Measurements from ENCODE around the gene SYT17. TPM values are rescaled to one million over a fixed set of nuclear protein-coding genes. Genes with fewer than 3 reads are reported as not detected.

Gene SYT17, protein sequence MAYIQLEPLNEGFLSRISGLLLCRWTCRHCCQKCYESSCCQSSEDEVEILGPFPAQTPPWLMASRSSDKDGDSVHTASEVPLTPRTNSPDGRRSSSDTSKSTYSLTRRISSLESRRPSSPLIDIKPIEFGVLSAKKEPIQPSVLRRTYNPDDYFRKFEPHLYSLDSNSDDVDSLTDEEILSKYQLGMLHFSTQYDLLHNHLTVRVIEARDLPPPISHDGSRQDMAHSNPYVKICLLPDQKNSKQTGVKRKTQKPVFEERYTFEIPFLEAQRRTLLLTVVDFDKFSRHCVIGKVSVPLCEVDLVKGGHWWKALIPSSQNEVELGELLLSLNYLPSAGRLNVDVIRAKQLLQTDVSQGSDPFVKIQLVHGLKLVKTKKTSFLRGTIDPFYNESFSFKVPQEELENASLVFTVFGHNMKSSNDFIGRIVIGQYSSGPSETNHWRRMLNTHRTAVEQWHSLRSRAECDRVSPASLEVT
- 1 to 10 TPM; 1.1 to 6.5 (median 2.5) TPM for total RNA-seq
- polyA plus RNA-seq, result 1 to 10 TPM; 2.4 to 4.0 (median 3.6) TPM
- long read RNA-seq, donor 1, result 0 reads
- long read RNA-seq, donor 2, result 0 reads
- long read RNA-seq, donor 3, result 0 reads
- long read RNA-seq, donor 4, result 0 reads
- long read RNA-seq, donor 5, partial matches to known transcripts, result 0 of 1 reads
- long read RNA-seq, donor 5, other reads (novel, unspliced or antisense), result 1 of 1 reads
- long read RNA-seq, donor 6, result 0 reads
- long read RNA-seq, donor 7, result 0 reads
- long read RNA-seq, donor 8, result 0 reads
- long read RNA-seq, donor 9, result 0 reads
- long read RNA-seq, donor 10, partial matches to known transcripts, result 0 of 1 reads
- long read RNA-seq, donor 10, other reads (novel, unspliced or antisense), result 0 of 1 reads

DNA sequence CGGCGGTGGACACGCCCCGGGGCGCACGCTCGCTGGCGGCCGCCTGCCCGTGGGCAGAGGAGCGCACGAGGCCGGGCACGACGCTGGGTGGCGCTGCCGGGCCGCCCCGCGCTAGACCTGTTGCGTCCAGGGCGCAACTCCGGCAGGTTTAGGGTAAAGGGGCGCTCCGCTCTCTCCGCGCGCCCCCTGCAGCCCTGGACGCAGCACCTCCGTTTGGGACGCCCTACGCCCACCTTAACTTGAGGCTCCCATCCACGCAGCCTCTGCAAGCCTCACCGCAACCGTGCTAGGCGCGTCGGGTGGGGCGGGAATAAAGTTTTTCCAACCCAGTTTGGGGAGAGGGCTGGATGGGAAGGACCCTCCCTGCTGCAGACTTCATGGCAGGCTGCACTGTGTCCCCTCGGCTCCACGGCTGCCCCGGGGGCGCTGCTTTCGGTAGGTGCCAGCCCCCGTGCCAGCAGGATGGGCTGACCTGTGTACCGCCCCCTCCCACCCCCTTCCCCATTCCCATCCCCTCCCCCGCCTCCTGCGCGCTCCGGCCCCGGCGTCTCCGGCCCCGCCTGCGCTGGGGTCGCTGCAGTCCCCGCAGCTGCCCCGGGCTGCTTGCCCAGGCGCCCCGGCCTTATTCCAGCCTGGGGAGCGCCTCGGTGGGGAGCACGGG is at the start of gene SYT17:
Gene SYT17 (plus strand): TSS at position 531 of the 661 bp plus-strand sequence. CDS start 407 bp downstream, outside the sequence.
- H3K9me3 ChIP-seq (replicated peaks in 1 of 3), result no peaks in the 10 kb centered on the region
- intact Hi-C loops (cut with DNase I), result loop anchor here in 1 of 2 donors (2.0 to 5.0 kb wide), 2 partner anchors 81 to 207 kb away; no protein-coding TSS in a partner anchor
- H3K4me3 ChIP-seq, result peak within 1 kb of the TSS in 2 of 4 donors; percentile 26 to 57
- H3K4me1 ChIP-seq (replicated peaks in 1 of 2), result peaks cover 0 to 17% of the 10 kb centered on the region in 2 donors
- DNase-seq, result peak; percentile 56 to 77 (median 65)
- no peak for TF ChIP-seq POLR2A (IDR thresholded peaks at IDR 0.05)
- TF ChIP-seq, protein P1, sequence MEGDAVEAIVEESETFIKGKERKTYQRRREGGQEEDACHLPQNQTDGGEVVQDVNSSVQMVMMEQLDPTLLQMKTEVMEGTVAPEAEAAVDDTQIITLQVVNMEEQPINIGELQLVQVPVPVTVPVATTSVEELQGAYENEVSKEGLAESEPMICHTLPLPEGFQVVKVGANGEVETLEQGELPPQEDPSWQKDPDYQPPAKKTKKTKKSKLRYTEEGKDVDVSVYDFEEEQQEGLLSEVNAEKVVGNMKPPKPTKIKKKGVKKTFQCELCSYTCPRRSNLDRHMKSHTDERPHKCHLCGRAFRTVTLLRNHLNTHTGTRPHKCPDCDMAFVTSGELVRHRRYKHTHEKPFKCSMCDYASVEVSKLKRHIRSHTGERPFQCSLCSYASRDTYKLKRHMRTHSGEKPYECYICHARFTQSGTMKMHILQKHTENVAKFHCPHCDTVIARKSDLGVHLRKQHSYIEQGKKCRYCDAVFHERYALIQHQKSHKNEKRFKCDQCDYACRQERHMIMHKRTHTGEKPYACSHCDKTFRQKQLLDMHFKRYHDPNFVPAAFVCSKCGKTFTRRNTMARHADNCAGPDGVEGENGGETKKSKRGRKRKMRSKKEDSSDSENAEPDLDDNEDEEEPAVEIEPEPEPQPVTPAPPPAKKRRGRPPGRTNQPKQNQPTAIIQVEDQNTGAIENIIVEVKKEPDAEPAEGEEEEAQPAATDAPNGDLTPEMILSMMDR (IDR thresholded peaks at IDR 0.05), result peak; percentile 11 to 84 (median 60)
- WGBS, 4 donors, result 0 to 1% (median 1%) methylated on average over 23 to 62 of the region's 63 CpGs
- H3K27me3 ChIP-seq, result peaks cover 9% of the 10 kb centered on the region
- peak within 1 kb of the TSS in 1 of 5 donors; percentile 66 for H3K27ac ChIP-seq
- no peaks in the 10 kb centered on the region for H3K36me3 ChIP-seq (replicated peaks in 1 of 2)

DNA sequence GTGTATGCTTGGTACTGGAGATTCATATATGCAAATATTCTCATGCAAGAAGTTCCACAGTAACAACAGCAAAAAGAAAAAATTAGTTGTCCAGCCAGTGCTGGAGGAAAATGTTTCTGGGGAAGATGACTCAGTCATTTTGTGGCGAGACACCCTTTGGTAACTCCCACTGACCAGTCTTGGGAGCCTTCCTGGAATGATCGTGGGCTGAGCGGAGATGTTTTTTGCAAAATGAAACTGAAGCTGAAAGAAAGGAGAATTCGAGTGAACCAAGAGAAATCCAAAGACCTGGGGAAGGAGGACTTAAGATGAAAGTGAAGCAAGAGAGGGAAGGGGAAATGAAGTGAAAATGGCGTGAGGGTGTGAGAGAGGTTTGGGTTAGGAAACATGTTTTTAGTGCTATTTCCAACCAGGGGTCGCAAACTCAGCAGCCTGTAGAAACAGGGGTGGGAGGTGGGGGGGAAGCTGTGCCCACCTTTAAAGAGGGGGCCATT is 49.1 kb upstream of the SYT17 start:
- peak in 1 of 2 donors; percentile 61 for TF ChIP-seq POLR2A (IDR thresholded peaks at IDR 0.05)
- TF ChIP-seq, protein P1 (IDR thresholded peaks at IDR 0.05), result no peak
- Histone ChIP-seq H3K4me3 (peak overlapping the region in 2 of 4 donors; percentile 12 to 37), H3K36me3 (replicated peaks in 1 of 2) (peaks cover 0 to 14% of the 10 kb centered on the region in 2 donors), H3K27me3 (no peaks in the 10 kb centered on the region), H3K4me1 (replicated peaks in 1 of 2) (peaks cover 62 to 67% of the 10 kb centered on the region in 2 donors), H3K9me3 (replicated peaks in 1 of 3) (no peaks in the 10 kb centered on the region), H3K27ac (peak overlapping the region; percentile 74 to 96 (median 91))
- WGBS, 4 donors, result 8 to 12% (median 10%) methylated on average over 6 of the region's 6 CpGs
- peak; percentile 55 to 85 (median 79) for DNase-seq
- intact Hi-C loops (cut with DNase I), result no loop called here

DNA sequence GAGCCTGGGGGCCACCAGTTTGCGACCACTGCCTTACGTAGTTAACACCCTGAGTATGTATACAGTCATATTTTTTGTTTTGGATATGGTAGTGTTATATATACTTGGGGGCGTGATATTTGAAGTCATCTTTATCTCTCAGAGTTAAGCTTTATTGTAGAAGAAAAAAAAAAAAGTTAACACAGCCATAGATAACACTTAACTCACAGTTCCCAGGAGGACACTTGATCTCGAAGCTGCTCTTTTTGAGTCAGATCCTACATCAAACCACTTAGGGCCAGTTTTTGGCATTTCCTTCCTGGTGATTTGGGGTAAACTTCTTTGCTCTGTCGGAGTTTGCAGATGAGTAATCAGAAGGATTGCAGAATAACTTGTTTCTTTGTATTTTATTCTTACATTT is 48.5 kb upstream of the SYT17 start:
- TF ChIP-seq, protein P1 (IDR thresholded peaks at IDR 0.05), result no peak
- no peak for TF ChIP-seq POLR2A (IDR thresholded peaks at IDR 0.05)
- peak in 1 of 7 donors; percentile 32 for DNase-seq
- H3K4me1 ChIP-seq (replicated peaks in 1 of 2), result peaks cover 62 to 66% of the 10 kb centered on the region in 2 donors
- 31 to 42% (median 37%) methylated on average over 5 of the region's 5 CpGs for WGBS, 4 donors
- peak overlapping the region in 2 of 4 donors; percentile 12 to 37 for H3K4me3 ChIP-seq
- H3K27ac ChIP-seq, result peak overlapping the region; percentile 74 to 96 (median 91)
- no peaks in the 10 kb centered on the region for H3K9me3 ChIP-seq (replicated peaks in 1 of 3)
- H3K36me3 ChIP-seq (replicated peaks in 1 of 2), result peaks cover 0 to 14% of the 10 kb centered on the region in 2 donors
- H3K27me3 ChIP-seq, result no peaks in the 10 kb centered on the region
- intact Hi-C loops (cut with DNase I), result no loop called here

Data from adrenal gland (tissue), 19 donors.